MCF 10A (cell line): ENCODE measurements around the gene CYBA. TPM values are rescaled to one million over a fixed set of nuclear protein-coding genes. Genes with fewer than 3 reads are reported as not detected.

Source experiments
- BruUV-seq: library from RNA; stranded (reverse); fragments of 400-500 nt; replicated peaks from 2 replicates; lab custom pipeline; 2021; lab: Mats Ljungman, UMichigan
- CTCF ChIA-PET: fragments of 300-600 bp; sonication (Branson Sonifier 250); formaldehyde crosslinking; extraction: SDS; loops from one replicate; lab custom pipeline; 2021; ENCODE audit warnings: antibody characterized with exemption, inconsistent platforms; lab: Yijun Ruan, JAX
- POLR2A ChIA-PET: fragments of 300-600, 350-650 bp; sonication (Branson Sonifier 250); formaldehyde crosslinking; extraction: SDS; loops from one replicate; lab custom pipeline; 2020; ENCODE audit warnings: antibody characterized with exemption, inconsistent platforms; lab: Yijun Ruan, JAX
- DNase-seq: peaks from one replicate; pipeline ENCODE4 v3.0.0-alpha.2; 2018; ENCODE audit not compliant: unreplicated experiment
- H3K27ac Mint-ChIP-seq: one replicate; pipeline ENCODE4 v1.8.0; 2022; ENCODE audit warnings: mild to moderate bottlenecking, low read depth, mixed read lengths; ENCODE audit not compliant: unreplicated experiment
- H3K27me3 Mint-ChIP-seq: one replicate; pipeline ENCODE4 v1.8.0; 2022; ENCODE audit warnings: mixed read lengths; ENCODE audit not compliant: insufficient read depth, unreplicated experiment
- H3K36me3 Mint-ChIP-seq: one replicate; pipeline ENCODE4 v1.8.0; 2022; ENCODE audit warnings: mild to moderate bottlenecking, moderate library complexity, mixed read lengths; ENCODE audit not compliant: insufficient read depth, unreplicated experiment
- H3K4me1 Mint-ChIP-seq: one replicate; pipeline ENCODE4 v1.8.0; 2022; ENCODE audit warnings: mixed read lengths; ENCODE audit not compliant: insufficient read depth, unreplicated experiment
- H3K4me3 Mint-ChIP-seq: one replicate; pipeline ENCODE4 v1.8.0; 2022; ENCODE audit warnings: mild to moderate bottlenecking, moderate library complexity, mixed read lengths; ENCODE audit not compliant: unreplicated experiment
- H3K9me3 Mint-ChIP-seq: one replicate; pipeline ENCODE4 v1.8.0; 2022; ENCODE audit warnings: mixed read lengths; ENCODE audit not compliant: unreplicated experiment
- intact Hi-C: fragments of 100-400 bp; cut with micrococcal nuclease; formaldehyde crosslinking; loops from 2 replicates; pipeline ENCODE4 v1.14.1; 2022
- total RNA-seq: library from RNA; stranded (reverse); gene quantifications from 2 replicates; pipeline ENCODE4 v1.2.3, GENCODE V29; 2022
- TF ChIP-seq, protein P1 (sequence below): fragments of 200-600 bp; IDR thresholded peaks from one replicate; pipeline ENCODE4 v1.8.0; 2022; ENCODE audit warnings: antibody characterized with exemption, mild to moderate bottlenecking; ENCODE audit not compliant: unreplicated experiment

Gene CYBA
- total RNA-seq, 1 experiment from 2014 or later = 0.84 TPM

DNA sequence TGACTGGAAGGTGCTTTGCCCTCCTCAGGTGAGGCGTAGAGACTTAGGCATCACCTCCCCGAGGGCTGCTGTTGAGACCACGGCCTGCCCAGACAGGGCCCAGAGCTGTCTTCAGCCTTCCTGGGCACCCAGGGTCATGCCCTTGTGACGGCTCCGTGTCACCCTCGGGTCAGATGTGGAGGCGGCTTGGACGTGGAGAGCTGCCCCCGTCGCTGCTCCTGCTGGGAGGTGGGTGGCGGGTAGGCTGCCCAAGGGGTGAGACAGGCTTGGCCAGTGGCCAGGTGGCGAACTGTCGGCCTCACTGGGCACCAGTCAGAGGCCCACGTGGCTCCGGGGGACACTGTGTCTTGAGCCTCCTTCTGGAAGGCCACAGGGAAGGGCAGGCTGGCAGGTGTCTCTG lies 44.4 kb upstream of the CYBA start:
- Mint-ChIP-seq H3K27me3 (peaks cover 12% of the 10 kb centered on the region), H3K27ac (no peak overlapping the region), H3K36me3 (peaks cover 6% of the 10 kb centered on the region), H3K4me1 (no peaks in the 10 kb centered on the region), H3K4me3 (no peak overlapping the region), H3K9me3 (no peaks in the 10 kb centered on the region)
- POLR2A ChIA-PET = no interaction called here
- TF ChIP-seq, protein P1, sequence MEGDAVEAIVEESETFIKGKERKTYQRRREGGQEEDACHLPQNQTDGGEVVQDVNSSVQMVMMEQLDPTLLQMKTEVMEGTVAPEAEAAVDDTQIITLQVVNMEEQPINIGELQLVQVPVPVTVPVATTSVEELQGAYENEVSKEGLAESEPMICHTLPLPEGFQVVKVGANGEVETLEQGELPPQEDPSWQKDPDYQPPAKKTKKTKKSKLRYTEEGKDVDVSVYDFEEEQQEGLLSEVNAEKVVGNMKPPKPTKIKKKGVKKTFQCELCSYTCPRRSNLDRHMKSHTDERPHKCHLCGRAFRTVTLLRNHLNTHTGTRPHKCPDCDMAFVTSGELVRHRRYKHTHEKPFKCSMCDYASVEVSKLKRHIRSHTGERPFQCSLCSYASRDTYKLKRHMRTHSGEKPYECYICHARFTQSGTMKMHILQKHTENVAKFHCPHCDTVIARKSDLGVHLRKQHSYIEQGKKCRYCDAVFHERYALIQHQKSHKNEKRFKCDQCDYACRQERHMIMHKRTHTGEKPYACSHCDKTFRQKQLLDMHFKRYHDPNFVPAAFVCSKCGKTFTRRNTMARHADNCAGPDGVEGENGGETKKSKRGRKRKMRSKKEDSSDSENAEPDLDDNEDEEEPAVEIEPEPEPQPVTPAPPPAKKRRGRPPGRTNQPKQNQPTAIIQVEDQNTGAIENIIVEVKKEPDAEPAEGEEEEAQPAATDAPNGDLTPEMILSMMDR = no peak
- CTCF ChIA-PET = no interaction called here
- no peak for DNase-seq
- intact Hi-C loops = no loop called here
- BruUV-seq = no TSS peak

DNA sequence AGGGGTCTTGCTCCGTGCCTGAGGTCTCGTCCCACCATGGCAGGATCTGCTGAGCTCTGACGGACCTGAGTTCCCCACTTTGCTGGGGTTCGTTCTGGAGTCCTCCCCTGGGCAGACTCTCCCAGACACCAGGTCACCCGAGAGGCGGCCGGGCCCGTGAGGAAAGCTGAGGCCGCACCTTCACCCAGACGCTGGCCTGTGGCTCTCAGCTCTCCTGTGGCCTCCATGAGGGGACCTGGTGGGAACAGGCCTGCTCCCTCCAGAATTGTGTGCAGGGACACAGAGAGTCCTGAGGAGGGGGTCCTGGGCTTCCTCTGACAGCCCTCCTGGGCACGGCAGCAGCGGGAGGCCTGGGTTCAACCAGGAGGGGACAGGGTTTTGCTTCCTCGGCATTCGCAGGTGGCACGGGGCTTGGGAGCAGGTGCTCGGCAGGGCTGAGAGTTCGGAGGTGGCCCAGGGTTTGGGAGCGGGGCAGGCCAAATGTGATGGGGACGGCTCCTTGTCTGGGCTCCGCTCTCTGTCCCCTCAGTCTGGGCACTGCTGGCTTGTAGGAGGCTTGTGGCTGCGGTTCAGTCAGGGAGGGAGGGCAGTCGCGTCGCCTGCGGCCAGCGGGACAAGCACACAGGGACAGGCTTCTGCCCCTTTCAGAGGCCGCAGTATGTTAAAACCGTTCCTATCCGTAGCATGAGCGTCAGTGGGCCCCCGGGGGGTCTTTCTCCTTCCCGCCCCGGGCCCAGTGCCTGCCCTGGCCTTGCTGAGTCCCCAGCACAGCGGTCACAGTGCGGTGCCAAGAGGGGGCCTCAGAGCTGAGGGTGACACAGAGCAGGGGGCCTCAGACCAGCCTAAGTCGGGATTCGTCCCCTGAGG lies 43.6 kb upstream of the CYBA start:
- TF ChIP-seq, protein P1 = no peak
- no peak overlapping the region for H3K4me3 Mint-ChIP-seq
- no peak overlapping the region for H3K27ac Mint-ChIP-seq
- ChIA-PET POLR2A (no interaction called here), CTCF (no interaction called here)
- H3K27me3 Mint-ChIP-seq = peaks cover 14% of the 10 kb centered on the region
- peaks cover 2% of the 10 kb centered on the region for H3K36me3 Mint-ChIP-seq
- BruUV-seq = no TSS peak
- no peaks in the 10 kb centered on the region for H3K4me1 Mint-ChIP-seq
- intact Hi-C loops = no loop called here
- H3K9me3 Mint-ChIP-seq = no peaks in the 10 kb centered on the region
- DNase-seq = no peak

DNA sequence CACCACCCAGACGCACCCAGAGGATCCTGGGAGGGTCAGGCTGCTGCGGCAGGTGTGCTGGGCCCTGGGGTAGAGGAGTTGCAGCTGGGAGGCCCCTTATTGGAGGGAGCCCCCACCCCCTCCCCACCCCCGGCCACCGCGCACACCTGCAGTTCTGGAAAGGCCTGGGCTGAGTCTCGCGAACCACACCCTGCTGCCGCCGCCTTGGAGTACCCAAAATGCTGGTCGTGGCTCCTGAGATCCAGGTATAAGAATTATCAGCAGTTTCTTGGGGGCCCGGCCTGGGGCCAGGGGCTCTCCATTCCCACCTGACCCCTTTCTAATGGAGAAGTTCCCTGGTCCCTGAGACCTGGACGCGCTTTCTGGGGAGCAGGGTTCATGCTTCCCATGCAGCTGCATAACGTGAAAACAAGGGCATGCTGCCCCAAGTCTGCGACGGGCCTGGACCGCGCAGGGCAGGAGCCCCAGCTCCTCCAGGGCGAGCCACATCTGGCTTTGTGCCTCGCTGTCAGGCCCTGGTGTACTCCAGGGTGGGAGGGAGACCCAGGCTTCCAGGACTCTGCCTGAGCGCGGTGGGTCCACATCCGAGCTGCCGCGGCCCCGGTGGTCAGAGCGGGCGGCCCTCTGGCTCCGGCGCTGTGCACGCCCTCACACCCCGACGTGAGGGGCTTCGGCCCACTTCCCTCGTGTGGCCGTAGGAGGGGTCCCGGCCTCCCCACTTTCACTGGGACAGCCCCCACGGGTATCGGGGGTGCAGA lies 42.7 kb upstream of the CYBA start:
- ChIA-PET POLR2A (no interaction called here), CTCF (no interaction called here)
- Mint-ChIP-seq H3K36me3 (no peaks in the 10 kb centered on the region), H3K4me1 (no peaks in the 10 kb centered on the region), H3K27me3 (peaks cover 14% of the 10 kb centered on the region), H3K27ac (no peak overlapping the region), H3K4me3 (no peak overlapping the region), H3K9me3 (no peaks in the 10 kb centered on the region)
- no peak for DNase-seq
- TF ChIP-seq, protein P1 = no peak
- intact Hi-C loops = no loop called here
- no TSS peak for BruUV-seq

DNA sequence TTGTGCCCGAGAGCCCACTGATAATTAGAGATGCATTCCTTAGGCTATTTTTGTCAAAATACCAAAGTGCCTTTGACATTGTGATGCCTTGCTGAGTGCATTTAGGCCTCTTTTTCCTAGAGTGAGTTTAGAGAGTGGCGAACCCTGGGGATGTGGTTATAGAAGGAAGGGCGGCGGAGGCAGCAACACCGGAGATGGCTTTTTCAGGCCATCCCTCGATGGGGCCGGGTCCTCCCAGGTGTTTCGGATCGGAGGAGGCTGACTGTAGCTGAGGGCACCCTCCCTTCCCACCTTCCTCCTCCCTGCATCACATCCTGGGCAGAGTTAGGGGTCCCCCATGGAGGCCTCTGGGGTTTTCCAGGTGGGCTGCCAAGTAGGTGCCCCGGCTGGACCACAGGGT lies 42.0 kb upstream of the CYBA start:
- Mint-ChIP-seq H3K4me1 (no peaks in the 10 kb centered on the region), H3K27ac (no peak overlapping the region), H3K9me3 (no peaks in the 10 kb centered on the region), H3K27me3 (peaks cover 14% of the 10 kb centered on the region), H3K36me3 (no peaks in the 10 kb centered on the region), H3K4me3 (no peak overlapping the region)
- intact Hi-C loops = no loop called here
- no TSS peak for BruUV-seq
- CTCF ChIA-PET = no interaction called here
- TF ChIP-seq, protein P1 = no peak
- POLR2A ChIA-PET = no interaction called here
- DNase-seq = no peak
